Psoas muscle (tissue), 8 donors: ENCODE measurements around the gene TACC3. TPM values are rescaled to one million over a fixed set of nuclear protein-coding genes. Genes with fewer than 3 reads are reported as not detected.

Experiments used
- ATAC-seq, 4 donors: fragments of 200-7000 bp; cut with Tn5 transposase; one replicate each; pipeline ENCODE4 v1.9.1; 2020; ENCODE audit warnings: moderate library complexity in 3 of 4, mild to moderate bottlenecking in 2 of 4
- DNase-seq, 2 donors: peaks; one replicate each; pipeline ENCODE4 v3.0.0-alpha.2; 2020
- H3K27ac ChIP-seq: fragments of 200-600 bp; one replicate; pipeline ENCODE4 v1.8.0; 2022
- H3K27me3 ChIP-seq, 3 donors: fragments of 200-600 bp in 1 of 3; one replicate each; pipeline versions ENCODE4 v1.6.1 to v1.8.0; 2013 to 2022; ENCODE audit warnings: low read length in 2 of 3, mild to moderate bottlenecking in 2 of 3, moderate library complexity in 1 of 3; ENCODE audit not compliant: insufficient read depth in 3 of 3
- H3K36me3 ChIP-seq, 2 donors: fragments of 200-600 bp in 1 of 2; one replicate each; pipeline versions ENCODE4 v1.6.1 to v1.8.0; 2013 to 2022; ENCODE audit warnings: low read depth in 1 of 2, mild to moderate bottlenecking in 1 of 2, moderate library complexity in 1 of 2; ENCODE audit not compliant: insufficient read depth in 1 of 2
- H3K4me1 ChIP-seq: fragments of 200-600 bp; one replicate; pipeline ENCODE4 v1.8.0; 2022
- H3K4me3 ChIP-seq: fragments of 200-600 bp; one replicate; pipeline ENCODE4 v1.8.0; 2022; ENCODE audit warnings: mild to moderate bottlenecking
- H3K9me3 ChIP-seq: fragments of 200-600 bp; one replicate; pipeline ENCODE4 v1.8.0; 2022
- CTCF ChIP-seq: fragments of 200-600 bp; IDR thresholded peaks from one replicate; pipeline ENCODE4 v1.8.0; 2022; ENCODE audit warnings: antibody characterized with exemption
- WGBS, 3 donors: extraction: QIAGEN DNeasy Blood & Tissue Kit; methylation state at CpG; one replicate each; pipeline versions ENCODE4 v1.1.6 to v1.1.7; 2013; 5-methylcytosine and 5-hydroxymethylcytosine counted together
- intact Hi-C, 2 donors: fragments of 100-400 bp; cut with DNase I; formaldehyde crosslinking; loops; one replicate each; pipeline versions ENCODE4 v1.11.0 to v1.14.2; 2022
- polyA plus RNA-seq, 3 donors: library from polyadenylated mRNA; stranded (reverse); fragments of 200-250 nt; gene quantifications; one replicate each; pipeline ENCODE4 v1.2.3, GENCODE V29; 2013
- total RNA-seq, 4 donors: library from RNA; stranded (reverse); fragmentation: NEBNext Ultra II Directional in 2 of 4; extraction: Animal tissue kit (Norgen Biotek cat#: 25700) in 2 of 4; gene quantifications; one replicate each; pipeline versions ENCODE4 v1.2.1 to v1.2.4, GENCODE V29; 2021 to 2023
- donor health status: healthy with polysubstance abuse.
- donor health status: DM: no; HTN: no; CAD: no; lungs with moderate emphysema.
- donor health status: Bipolar disorder and iron deficiency.
- donor health status: healthy.
- donor health status: DM: yes; HTN: yes; CAD: no.
- donor health status: DM: no; HTN: no; CAD: no.
- donor health status: DM: no; HTN: no; CAD: no.
- donor health status: DM: yes; HTN: yes; CAD: no.

TACC3 gene
- total and polyA plus RNA-seq, 7 donors = 2.2 to 4.8 (median 2.9) TPM

- TF ChIP-seq CTCF = no peak
- H3K4me3 ChIP-seq = peak overlapping the region; percentile 85
- H3K27me3 ChIP-seq = no peaks in the 10 kb centered on the region
- H3K9me3 ChIP-seq = no peaks in the 10 kb centered on the region
- WGBS, 3 donors = 11 to 16% (median 14%) methylated on average over 13 of the region's 13 CpGs
- H3K36me3 ChIP-seq = no peaks in the 10 kb centered on the region
- intact Hi-C loops = no loop called here
- peak; percentile 27 to 64 (median 34) for ATAC-seq
- DNase-seq = peak; percentile 49 to 72
- H3K4me1 ChIP-seq = peaks cover 10% of the 10 kb centered on the region
- peak overlapping the region; percentile 84 for H3K27ac ChIP-seq
These were observed 38.0 kb upstream of the TACC3 start for GRCh38 chr4:1683261-1683735.

- no peaks in the 10 kb centered on the region for H3K9me3 ChIP-seq
- H3K27ac ChIP-seq = peak within 1 kb of the TSS; percentile 84
- WGBS, 3 donors = 0 to 1% (median 1%) methylated on average over 60 to 118 of the region's 118 CpGs
- intact Hi-C loops = no loop called here
- H3K27me3 ChIP-seq = no peaks in the 10 kb centered on the region
- TF ChIP-seq CTCF = no peak
- peak within 1 kb of the TSS; percentile 85 for H3K4me3 ChIP-seq
- peaks cover 10% of the 10 kb centered on the region for H3K4me1 ChIP-seq
- DNase-seq = peak; percentile 94 to 96
- peak; percentile 91 to 96 (median 94) for ATAC-seq
- no peaks in the 10 kb centered on the region for H3K36me3 ChIP-seq
These were observed 37.4 kb upstream of the TACC3 start, which contains the start of gene FAM53A for GRCh38 chr4:1683736-1684505. TSS of gene FAM53A (minus strand) at chr4:1684313. CDS start at chr4:1668741, 15,572 bp downstream.

- TF ChIP-seq CTCF = no peak
- no peaks in the 10 kb centered on the region for H3K36me3 ChIP-seq
- no peaks in the 10 kb centered on the region for H3K27me3 ChIP-seq
- intact Hi-C loops = no loop called here
- WGBS, 3 donors = 17 to 29% (median 28%) methylated on average over 52 to 66 of the region's 66 CpGs
- peak overlapping the region; percentile 70 for H3K27ac ChIP-seq
- ATAC-seq = peak; percentile 6 to 14 (median 9)
- H3K4me3 ChIP-seq = peak overlapping the region; percentile 64
- peaks cover 10% of the 10 kb centered on the region for H3K4me1 ChIP-seq
- no peak for DNase-seq
- no peaks in the 10 kb centered on the region for H3K9me3 ChIP-seq
These were observed 36.7 kb upstream of the TACC3 start for GRCh38 chr4:1684506-1685234.

- intact Hi-C loops = no loop called here
- no peak for TF ChIP-seq CTCF
These were observed 35.8 kb upstream of the TACC3 start for GRCh38 chr4:1685235-1686150.

More at GRCh38 chr4:1685235-1686150, 35.8 kb upstream of the TACC3 start:
- no peak for ATAC-seq
- Histone ChIP-seq H3K9me3 (no peaks in the 10 kb centered on the region), H3K4me3 (peak overlapping the region; percentile 64), H3K4me1 (peaks cover 10% of the 10 kb centered on the region), H3K27me3 (no peaks in the 10 kb centered on the region), H3K36me3 (peaks cover 0 to 4% of the 10 kb centered on the region in 2 donors), H3K27ac (peak overlapping the region; percentile 70)
- 65 to 73% (median 69%) methylated on average over 22 to 23 of the region's 23 CpGs for WGBS, 3 donors
- DNase-seq = no peak
